OCI-LY3 (cell line): Measurements from ENCODE around the gene ZNG1C.
"Not testable (repeated sequence)": the region's sequence is repeated elsewhere in the genome, so short reads cannot be mapped to it uniquely, and the experiment has no call there.

Experiments used
- H2AFZ ChIP-seq: fragments of 200-600, 300-600 bp; shearing (Covaris generic); 2 replicates; pipeline ENCODE4 v1.6.0; 2014; ENCODE audit warnings: antibody characterized with exemption, low read depth, low read length
- H3K27ac ChIP-seq: fragments of 200-600, 300-600 bp; sonication (generic); 2 replicates; pipeline ENCODE4 v1.5.1; 2014; ENCODE audit warnings: mild to moderate bottlenecking, low read length, moderate library complexity, mixed read lengths
- H3K27me3 ChIP-seq: fragments of 200-600, 300-600 bp; sonication (generic); 2 replicates; pipeline ENCODE4 v1.6.1; 2014; ENCODE audit warnings: low read depth, low read length, mixed read lengths
- H3K36me3 ChIP-seq: fragments of 200-600, 300-600 bp; sonication (generic); replicated peaks from 2 replicates; pipeline ENCODE3; 2014; ENCODE audit warnings: low read depth, low read length, mixed read lengths
- H3K4me1 ChIP-seq: fragments of 300-600, 200-600 bp; sonication (generic); 2 replicates; pipeline ENCODE4 v1.6.1; 2014; ENCODE audit warnings: low read length, mixed read lengths
- H3K4me2 ChIP-seq: fragments of 200-600, 300-600 bp; sonication (generic); 2 replicates; pipeline ENCODE4 v1.6.1; 2014; ENCODE audit warnings: low read length, mixed read lengths
- H3K4me3 ChIP-seq: fragments of 300-600, 200-600 bp; sonication (generic); 2 replicates; pipeline ENCODE4 v1.5.1; 2014; ENCODE audit warnings: antibody characterized with exemption, mild to moderate bottlenecking, low read length, moderate library complexity
- H3K79me2 ChIP-seq: fragments of 300-600, 200-600 bp; shearing (Covaris generic); 2 replicates; pipeline ENCODE4 v1.6.1; 2014; ENCODE audit warnings: mild to moderate bottlenecking, low read length, mixed read lengths
- H3K9ac ChIP-seq: fragments of 300-600, 200-600 bp; shearing (Covaris generic); 2 replicates; pipeline ENCODE4 v1.6.0; 2014; ENCODE audit warnings: mild to moderate bottlenecking, low read length, moderate library complexity
- H3K9me3 ChIP-seq: fragments of 200-600, 300-600 bp; shearing (Covaris generic); 2 replicates; pipeline ENCODE4 v1.6.1; 2014; ENCODE audit warnings: low read length, mixed read lengths; ENCODE audit not compliant: insufficient read depth
- H4K20me1 ChIP-seq: fragments of 200-600, 300-600 bp; sonication (generic); 2 replicates; pipeline ENCODE4 v1.6.1; 2016; ENCODE audit warnings: low read length, mixed read lengths; ENCODE audit not compliant: insufficient read depth

Gene ZNG1C

DNA sequence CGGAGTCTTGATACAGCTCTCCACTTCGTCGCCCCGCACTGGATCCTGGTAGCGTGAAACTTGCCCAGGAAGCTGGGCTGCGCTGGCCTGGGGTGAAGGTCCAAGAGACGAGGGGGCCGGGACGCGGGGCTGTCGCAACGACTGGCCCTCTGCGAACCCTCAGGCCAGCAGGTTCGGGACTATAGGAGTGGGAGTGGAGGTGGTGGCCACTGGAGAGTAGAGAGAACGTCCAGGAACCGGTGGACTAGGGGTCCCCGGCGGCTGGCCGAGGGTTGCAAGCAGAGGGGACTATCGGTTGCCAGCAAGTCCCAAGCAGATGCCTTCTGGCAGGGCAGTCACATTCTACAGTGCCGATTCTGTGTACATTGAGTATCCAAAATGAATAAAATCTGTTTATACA, 65.9 kb downstream of the ZNG1C start:
- H3K79me2 ChIP-seq, H3K9me3 ChIP-seq, H3K27me3 ChIP-seq, H2AFZ ChIP-seq, H3K27ac ChIP-seq, H4K20me1 ChIP-seq, H3K4me3 ChIP-seq, H3K9ac ChIP-seq, H3K4me1 ChIP-seq, H3K36me3 ChIP-seq, H3K4me2 ChIP-seq: not testable (repeated sequence)

DNA sequence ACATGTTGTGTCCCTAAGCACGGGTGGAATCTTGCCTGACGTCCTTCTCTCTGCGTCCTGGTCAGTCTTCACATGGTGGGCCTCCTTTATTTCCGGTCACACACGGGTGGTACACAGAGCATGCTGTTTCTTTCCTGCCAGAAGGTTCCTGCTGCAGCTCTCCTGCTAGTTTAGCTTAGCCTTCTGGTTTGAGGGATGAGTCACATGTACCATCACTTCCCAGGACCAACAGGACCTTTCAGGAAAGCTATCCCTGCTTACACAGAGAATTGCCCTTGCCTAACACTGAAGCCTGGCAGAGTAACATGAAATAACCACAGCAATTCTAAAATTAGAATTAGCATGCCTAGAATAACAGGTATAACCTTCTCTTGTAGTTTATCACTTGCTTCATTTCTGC, 69.4 kb downstream of the ZNG1C start:
- not testable (repeated sequence) for H3K4me3 ChIP-seq, H3K9me3 ChIP-seq, H3K27ac ChIP-seq, H3K27me3 ChIP-seq, H3K4me1 ChIP-seq, H3K36me3 ChIP-seq, H2AFZ ChIP-seq, H3K9ac ChIP-seq, H3K4me2 ChIP-seq, H3K79me2 ChIP-seq, H4K20me1 ChIP-seq

DNA sequence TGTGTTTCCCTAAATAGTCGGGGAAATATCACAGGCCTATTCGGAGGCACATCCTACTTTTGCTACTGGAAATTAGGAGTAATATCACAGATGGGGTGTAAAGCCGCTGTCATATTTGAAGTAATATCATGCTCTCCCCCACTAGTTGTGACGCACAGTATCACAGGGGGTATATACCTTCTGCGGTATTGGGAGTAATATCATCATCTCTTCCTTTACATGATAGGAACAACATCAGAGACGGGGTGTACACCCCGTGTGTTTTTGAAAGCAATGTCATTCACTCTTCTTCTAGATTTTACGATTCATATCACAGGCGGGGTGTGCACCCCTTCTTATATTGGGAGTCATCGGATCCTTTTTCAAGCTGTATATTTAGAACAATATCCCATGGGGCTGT, 76.4 kb downstream of the ZNG1C start:
- not testable (repeated sequence) for H3K4me2 ChIP-seq, H3K36me3 ChIP-seq, H3K9ac ChIP-seq, H4K20me1 ChIP-seq, H3K79me2 ChIP-seq, H3K4me1 ChIP-seq, H2AFZ ChIP-seq, H3K9me3 ChIP-seq, H3K27me3 ChIP-seq, H3K27ac ChIP-seq, H3K4me3 ChIP-seq

DNA sequence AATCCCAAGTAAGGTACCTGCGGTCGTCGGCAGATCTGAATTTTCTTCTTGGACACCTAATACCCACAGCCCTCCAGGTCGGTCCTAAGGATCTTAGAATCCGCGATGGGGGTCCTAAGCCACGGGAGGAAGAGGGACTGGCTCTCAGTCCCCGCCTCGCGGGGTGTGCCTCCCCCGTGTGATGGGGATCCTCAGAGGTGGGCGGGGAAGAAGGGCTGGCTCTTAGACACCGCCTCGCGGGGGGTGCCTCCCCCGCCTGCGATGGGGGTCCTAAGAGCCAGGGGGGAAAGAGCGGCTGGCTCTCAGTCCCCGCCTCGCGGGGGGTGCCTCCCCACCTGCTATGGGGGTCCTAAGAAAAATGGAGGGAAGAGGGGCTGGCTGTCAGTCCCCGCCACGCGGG, 82.0 kb downstream of the ZNG1C start:
- not testable (repeated sequence) for H3K4me3 ChIP-seq, H3K9me3 ChIP-seq, H3K9ac ChIP-seq, H4K20me1 ChIP-seq, H3K36me3 ChIP-seq, H3K27ac ChIP-seq, H3K4me2 ChIP-seq, H2AFZ ChIP-seq, H3K4me1 ChIP-seq, H3K79me2 ChIP-seq, H3K27me3 ChIP-seq

DNA sequence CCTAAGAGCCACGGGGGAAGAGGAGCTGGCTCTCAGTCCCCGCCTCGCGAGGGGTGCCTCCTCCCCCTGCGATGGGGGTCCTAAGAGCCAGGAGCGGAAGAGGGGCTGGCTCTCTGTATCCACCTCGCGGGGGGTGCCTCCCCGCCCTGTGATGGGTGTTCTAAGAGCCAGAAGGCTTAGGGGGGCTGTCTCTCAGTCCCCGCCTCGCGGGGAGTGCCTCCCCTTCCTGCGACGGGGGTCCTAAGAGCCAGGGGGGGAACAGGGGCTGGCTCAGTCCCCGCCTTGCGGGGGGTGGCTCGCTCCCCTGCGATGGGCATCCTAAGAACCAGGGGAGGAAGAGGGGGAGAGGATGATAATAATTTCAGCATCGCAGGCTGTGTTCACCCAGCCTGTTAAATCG, 82.7 kb downstream of the ZNG1C start:
- not testable (repeated sequence) for H3K27me3 ChIP-seq, H3K9ac ChIP-seq, H3K4me2 ChIP-seq, H3K4me1 ChIP-seq, H3K36me3 ChIP-seq, H4K20me1 ChIP-seq, H3K27ac ChIP-seq, H3K4me3 ChIP-seq, H3K79me2 ChIP-seq, H2AFZ ChIP-seq, H3K9me3 ChIP-seq

DNA sequence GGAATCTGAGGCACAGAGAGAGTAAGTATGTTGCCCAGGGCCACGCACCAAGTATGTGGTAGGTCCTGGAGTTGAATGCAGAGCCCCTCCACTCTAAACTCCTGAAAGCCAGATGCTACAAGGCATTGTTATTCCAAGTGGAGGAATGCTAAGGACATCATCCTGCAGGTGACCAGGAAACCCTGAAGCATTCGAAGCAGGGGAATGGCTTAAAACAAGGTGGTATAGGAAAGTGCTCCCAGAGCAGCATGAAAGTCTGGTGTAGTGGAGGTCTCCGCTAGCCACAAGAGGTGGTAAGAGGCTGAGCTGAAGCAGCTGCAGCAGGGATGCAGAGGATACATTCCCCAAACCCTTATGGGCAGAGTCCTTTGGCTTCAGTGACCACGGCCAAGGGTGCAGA, 87.3 kb downstream of the ZNG1C start:
- H3K27me3 ChIP-seq, H3K4me1 ChIP-seq, H3K36me3 ChIP-seq, H3K9ac ChIP-seq, H2AFZ ChIP-seq, H4K20me1 ChIP-seq, H3K4me3 ChIP-seq, H3K27ac ChIP-seq, H3K4me2 ChIP-seq, H3K79me2 ChIP-seq, H3K9me3 ChIP-seq: not testable (repeated sequence)

DNA sequence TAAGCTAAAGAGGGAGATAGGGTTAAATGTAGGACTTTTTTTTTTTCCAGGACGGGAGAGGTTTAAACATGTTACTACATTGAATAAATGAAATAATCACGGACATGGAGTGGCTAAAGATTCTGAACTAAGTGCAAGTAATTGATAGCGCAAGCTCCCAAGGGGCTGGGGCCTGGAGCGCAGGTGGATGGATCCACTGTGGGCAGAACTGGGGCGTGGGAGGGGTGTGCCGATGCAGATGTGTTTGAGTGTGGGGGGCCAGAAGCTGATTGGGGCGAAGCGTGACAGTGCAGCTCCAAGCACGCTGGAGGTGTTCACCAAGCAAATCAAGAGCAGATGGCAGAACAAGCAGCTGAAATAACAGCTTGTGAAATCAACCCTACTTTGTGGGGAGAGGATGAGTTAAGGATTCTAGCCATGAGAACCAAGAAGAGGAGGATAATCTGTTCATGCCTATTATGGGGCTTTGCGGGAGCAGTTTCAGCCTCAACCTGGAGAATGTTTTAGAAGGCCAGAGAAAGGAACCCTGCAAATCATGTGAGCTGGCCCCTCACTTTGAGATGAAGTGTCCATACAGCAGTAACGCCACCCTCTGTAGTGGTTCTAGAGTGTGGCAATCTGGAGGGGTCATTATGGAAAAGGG, 88.9 kb downstream of the ZNG1C start:
- not testable (repeated sequence) for H3K9me3 ChIP-seq, H3K9ac ChIP-seq, H4K20me1 ChIP-seq, H3K4me1 ChIP-seq, H3K27me3 ChIP-seq, H3K27ac ChIP-seq, H3K4me3 ChIP-seq, H3K79me2 ChIP-seq, H3K4me2 ChIP-seq, H2AFZ ChIP-seq, H3K36me3 ChIP-seq

DNA sequence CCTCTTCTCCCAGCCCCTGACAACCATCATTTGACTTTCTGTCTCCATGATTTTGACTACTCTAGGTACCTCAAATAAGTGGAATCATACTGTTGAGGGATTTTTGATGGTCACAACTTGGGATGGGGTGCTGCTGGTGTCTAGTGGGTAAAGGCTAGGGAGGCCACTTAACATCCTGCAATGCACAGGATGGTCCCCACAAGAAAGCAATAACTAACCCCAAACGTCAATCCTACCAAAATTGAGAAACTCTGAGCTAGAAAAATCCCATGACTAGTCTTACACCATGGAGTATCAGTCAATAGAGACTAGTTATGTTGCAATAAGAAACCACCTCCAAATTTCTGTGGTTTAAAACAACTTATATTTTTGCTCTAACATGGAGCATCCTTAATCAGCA, 90.3 kb downstream of the ZNG1C start:
- not testable (repeated sequence) for H3K36me3 ChIP-seq, H2AFZ ChIP-seq, H3K4me2 ChIP-seq, H3K9ac ChIP-seq, H3K27me3 ChIP-seq, H3K4me1 ChIP-seq, H3K79me2 ChIP-seq, H3K9me3 ChIP-seq, H3K4me3 ChIP-seq, H3K27ac ChIP-seq, H4K20me1 ChIP-seq

DNA sequence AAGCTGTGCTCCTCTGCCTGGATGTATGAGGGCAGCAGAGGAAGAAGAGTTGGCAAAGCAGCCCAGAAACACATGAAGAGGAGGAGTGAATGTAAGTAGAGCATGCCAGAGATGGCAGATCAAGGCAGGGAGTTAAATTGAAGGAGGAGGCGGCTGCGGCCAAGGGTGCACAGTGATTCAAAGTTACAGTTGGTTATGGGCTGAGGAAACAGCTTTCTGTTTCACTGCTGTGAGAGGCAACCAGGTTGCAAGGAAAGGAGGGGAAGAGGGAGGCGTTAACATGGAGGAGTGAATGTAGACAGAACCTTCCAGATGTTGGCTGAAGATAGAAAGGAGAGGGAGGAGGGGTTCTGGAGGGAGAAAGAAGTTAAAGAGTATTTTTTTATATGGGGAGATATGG, 94.2 kb downstream of the ZNG1C start:
- H2AFZ ChIP-seq, H3K9ac ChIP-seq, H3K27ac ChIP-seq, H4K20me1 ChIP-seq, H3K27me3 ChIP-seq, H3K9me3 ChIP-seq, H3K79me2 ChIP-seq, H3K36me3 ChIP-seq, H3K4me3 ChIP-seq, H3K4me2 ChIP-seq, H3K4me1 ChIP-seq: not testable (repeated sequence)

DNA sequence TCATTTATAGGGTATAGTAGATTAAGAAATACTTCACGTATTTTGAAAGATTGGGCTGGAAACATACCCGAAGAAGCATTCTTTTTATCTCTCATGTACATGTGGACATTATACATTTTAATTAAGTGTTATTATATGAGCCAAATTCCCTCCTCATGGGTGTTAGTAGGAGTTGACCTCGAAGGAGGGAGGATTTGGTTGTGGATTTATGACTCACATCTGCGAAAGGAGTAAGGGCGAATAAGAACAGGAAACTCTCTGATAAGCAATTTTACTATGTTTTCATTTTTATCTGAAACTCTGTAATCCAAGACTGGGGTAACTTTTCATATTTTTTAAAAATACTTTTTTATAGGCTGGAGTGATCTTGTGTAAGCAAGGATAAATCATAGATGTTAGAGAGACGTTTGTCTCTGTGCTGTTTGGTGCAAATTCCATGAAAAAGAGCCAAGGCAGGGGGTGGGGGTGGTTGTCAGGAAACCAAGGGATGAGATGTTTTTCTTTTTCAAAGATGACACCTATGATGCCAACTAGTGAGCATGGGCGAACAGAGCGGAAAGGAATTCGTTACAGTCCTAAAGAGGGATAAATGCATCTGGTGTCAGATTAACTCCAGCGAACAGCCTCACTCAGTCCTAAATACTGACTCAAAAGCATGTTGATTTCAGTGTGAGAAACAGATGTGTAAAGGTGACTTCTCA, 95.0 kb downstream of the ZNG1C start:
- H3K27me3 ChIP-seq, H4K20me1 ChIP-seq, H3K27ac ChIP-seq, H2AFZ ChIP-seq, H3K36me3 ChIP-seq, H3K9ac ChIP-seq, H3K4me2 ChIP-seq, H3K9me3 ChIP-seq, H3K79me2 ChIP-seq, H3K4me1 ChIP-seq, H3K4me3 ChIP-seq: not testable (repeated sequence)
